Measurements from ENCODE around the gene CFAP53.
"Not testable (repeated sequence)": the region's sequence is repeated elsewhere in the genome, so short reads cannot be mapped to it uniquely, and the experiment has no call there.

DNA sequence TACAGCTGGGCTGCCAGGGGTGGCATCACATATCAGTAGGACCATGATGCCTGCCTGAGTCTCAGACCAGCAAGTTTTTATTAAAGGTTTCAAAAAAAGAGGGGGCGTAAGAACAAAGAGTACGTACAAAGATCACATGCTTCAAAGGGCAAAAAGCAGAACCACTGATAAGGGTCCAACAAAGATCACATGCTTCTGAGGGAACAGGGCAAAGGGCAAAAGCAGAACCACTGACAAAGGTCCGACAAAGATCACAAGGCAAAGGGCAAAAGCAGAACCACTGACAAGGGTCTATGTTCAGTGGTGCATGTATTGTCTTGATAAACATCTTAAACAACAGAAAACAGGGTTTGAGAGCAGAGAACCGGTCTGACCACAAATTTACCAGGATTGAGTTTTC is 46.0 kb downstream of the CFAP53 start:
- TF ChIP-seq ESRRG (CRISPR knock-in tag; IDR thresholded peaks at IDR 0.05); ZFP3 (CRISPR knock-in tag; IDR thresholded peaks at IDR 0.05); BACH2 (CRISPR knock-in tag; IDR thresholded peaks at IDR 0.05; ENCODE audit: borderline replicate concordance); TOX (CRISPR knock-in tag; IDR thresholded peaks at IDR 0.05; ENCODE audit: borderline replicate concordance); TCF4 (CRISPR knock-in tag; IDR thresholded peaks at IDR 0.05; ENCODE audit: borderline replicate concordance); SNAI2 (CRISPR knock-in tag; IDR thresholded peaks at IDR 0.05); ZC3H10 (CRISPR knock-in tag; IDR thresholded peaks at IDR 0.05); ISL1 (CRISPR knock-in tag; IDR thresholded peaks at IDR 0.05); ZFP30 (CRISPR knock-in tag; IDR thresholded peaks at IDR 0.05); PPARA (CRISPR knock-in tag; IDR thresholded peaks at IDR 0.05; ENCODE audit: borderline replicate concordance); ARNTL (CRISPR knock-in tag; IDR thresholded peaks at IDR 0.05; ENCODE audit: borderline replicate concordance, low read depth): not testable (repeated sequence)
- TF ChIP-seq, protein P1, sequence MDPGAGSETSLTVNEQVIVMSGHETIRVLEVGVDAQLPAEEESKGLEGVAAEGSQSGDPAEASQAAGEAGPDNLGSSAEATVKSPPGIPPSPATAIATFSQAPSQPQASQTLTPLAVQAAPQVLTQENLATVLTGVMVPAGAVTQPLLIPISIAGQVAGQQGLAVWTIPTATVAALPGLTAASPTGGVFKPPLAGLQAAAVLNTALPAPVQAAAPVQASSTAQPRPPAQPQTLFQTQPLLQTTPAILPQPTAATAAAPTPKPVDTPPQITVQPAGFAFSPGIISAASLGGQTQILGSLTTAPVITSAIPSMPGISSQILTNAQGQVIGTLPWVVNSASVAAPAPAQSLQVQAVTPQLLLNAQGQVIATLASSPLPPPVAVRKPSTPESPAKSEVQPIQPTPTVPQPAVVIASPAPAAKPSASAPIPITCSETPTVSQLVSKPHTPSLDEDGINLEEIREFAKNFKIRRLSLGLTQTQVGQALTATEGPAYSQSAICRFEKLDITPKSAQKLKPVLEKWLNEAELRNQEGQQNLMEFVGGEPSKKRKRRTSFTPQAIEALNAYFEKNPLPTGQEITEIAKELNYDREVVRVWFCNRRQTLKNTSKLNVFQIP (CRISPR knock-in tag; IDR thresholded peaks at IDR 0.05; ENCODE audit: borderline replicate concordance, low read depth) = not testable (repeated sequence)
- TF ChIP-seq, protein P2, sequence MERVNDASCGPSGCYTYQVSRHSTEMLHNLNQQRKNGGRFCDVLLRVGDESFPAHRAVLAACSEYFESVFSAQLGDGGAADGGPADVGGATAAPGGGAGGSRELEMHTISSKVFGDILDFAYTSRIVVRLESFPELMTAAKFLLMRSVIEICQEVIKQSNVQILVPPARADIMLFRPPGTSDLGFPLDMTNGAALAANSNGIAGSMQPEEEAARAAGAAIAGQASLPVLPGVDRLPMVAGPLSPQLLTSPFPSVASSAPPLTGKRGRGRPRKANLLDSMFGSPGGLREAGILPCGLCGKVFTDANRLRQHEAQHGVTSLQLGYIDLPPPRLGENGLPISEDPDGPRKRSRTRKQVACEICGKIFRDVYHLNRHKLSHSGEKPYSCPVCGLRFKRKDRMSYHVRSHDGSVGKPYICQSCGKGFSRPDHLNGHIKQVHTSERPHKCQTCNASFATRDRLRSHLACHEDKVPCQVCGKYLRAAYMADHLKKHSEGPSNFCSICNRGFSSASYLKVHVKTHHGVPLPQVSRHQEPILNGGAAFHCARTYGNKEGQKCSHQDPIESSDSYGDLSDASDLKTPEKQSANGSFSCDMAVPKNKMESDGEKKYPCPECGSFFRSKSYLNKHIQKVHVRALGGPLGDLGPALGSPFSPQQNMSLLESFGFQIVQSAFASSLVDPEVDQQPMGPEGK (CRISPR knock-in tag; IDR thresholded peaks at IDR 0.05; ENCODE audit: borderline replicate concordance) = not testable (repeated sequence)

All from SK-N-SH treated with all-trans-retinoic acid at 6 μM for 48 hours (cell line).